NB4 (cell line): ENCODE measurements around the gene TBX2.

ENCODE experiments used
- POLR2A ChIP-seq: IDR thresholded peaks from 2 replicates; pipeline ENCODE4 v1.6.1; 2011; ENCODE audit warnings: mild to moderate bottlenecking; ENCODE audit not compliant: insufficient read length; ENCODE audit errors: extremely low read depth
- TF ChIP-seq, protein P1 (sequence below): IDR thresholded peaks from one replicate; pipeline ENCODE4 v1.5.1; 2012; ENCODE audit warnings: low read depth, low read length
- TF ChIP-seq, protein P2 (sequence below): IDR thresholded peaks from 2 replicates; pipeline ENCODE4 v1.6.1; 2011; ENCODE audit warnings: low read depth, low read length

DNA sequence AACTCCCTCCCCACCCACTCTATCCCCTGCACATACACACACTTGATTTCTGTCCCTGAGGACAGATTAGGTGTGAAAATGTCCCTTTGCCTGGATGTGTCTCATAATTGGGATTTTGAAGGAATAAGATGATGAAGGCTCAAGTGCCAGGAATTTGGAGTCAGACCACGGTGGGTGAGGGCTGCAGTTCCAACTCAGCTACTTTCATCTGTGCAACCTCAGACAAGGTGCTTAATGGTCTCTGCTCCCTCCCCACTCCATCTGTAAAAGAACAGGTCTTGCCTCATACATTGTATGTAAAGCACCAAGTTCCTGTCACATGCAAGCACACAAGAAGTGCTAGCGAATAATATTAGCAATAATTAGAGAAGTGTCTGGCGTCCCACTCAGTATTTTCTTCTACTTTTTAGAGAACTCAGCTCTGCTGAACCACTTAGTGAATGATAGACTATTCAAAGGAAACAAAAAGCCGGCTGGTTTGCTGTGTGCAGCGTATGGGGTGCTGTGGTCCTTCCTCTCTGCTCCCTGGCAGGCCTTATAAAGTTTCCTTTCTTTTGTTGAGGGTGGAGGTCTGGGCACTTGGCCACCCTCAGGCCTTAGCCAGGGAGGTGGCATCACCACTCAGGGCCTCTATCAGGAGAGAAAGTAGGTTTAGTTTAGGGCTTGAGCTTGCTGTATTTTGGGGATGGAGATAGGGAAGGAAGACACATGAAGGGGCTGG, 58.9 kb downstream of the TBX2 start:
- TF ChIP-seq, protein P1, sequence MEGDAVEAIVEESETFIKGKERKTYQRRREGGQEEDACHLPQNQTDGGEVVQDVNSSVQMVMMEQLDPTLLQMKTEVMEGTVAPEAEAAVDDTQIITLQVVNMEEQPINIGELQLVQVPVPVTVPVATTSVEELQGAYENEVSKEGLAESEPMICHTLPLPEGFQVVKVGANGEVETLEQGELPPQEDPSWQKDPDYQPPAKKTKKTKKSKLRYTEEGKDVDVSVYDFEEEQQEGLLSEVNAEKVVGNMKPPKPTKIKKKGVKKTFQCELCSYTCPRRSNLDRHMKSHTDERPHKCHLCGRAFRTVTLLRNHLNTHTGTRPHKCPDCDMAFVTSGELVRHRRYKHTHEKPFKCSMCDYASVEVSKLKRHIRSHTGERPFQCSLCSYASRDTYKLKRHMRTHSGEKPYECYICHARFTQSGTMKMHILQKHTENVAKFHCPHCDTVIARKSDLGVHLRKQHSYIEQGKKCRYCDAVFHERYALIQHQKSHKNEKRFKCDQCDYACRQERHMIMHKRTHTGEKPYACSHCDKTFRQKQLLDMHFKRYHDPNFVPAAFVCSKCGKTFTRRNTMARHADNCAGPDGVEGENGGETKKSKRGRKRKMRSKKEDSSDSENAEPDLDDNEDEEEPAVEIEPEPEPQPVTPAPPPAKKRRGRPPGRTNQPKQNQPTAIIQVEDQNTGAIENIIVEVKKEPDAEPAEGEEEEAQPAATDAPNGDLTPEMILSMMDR, result no peak
- TF ChIP-seq, protein P2, sequence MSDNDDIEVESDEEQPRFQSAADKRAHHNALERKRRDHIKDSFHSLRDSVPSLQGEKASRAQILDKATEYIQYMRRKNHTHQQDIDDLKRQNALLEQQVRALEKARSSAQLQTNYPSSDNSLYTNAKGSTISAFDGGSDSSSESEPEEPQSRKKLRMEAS, result no peak
- no peak for TF ChIP-seq POLR2A
